Measurements from ENCODE around the gene COLEC11.

DNA sequence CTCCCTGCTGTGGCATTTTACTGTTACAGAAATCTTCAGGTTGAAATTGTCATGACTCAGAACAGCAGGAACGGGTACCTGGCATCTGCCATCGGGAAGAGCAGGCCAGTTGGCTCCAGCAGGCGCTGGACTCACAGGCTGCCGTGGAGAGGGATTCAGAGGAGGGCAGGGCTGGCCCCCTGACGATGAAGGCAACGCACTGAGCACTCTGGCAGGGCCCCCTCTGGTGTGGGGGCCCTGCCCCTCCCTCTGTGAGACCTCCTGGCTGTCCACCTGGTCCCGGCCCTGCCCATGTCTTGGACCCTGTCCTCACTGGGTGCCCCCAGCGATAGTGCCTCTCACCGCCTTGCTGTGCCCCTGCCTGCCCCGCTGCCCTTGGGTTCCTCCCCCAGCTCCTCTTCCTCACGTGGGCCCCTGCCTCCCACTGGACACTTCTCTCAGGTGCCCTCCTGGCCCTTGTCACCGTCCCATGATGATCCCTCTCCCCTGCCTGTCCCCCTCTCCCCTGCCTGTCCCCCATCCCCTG is 39.7 kb downstream of the COLEC11 start:
- TF ChIP-seq, protein P1, sequence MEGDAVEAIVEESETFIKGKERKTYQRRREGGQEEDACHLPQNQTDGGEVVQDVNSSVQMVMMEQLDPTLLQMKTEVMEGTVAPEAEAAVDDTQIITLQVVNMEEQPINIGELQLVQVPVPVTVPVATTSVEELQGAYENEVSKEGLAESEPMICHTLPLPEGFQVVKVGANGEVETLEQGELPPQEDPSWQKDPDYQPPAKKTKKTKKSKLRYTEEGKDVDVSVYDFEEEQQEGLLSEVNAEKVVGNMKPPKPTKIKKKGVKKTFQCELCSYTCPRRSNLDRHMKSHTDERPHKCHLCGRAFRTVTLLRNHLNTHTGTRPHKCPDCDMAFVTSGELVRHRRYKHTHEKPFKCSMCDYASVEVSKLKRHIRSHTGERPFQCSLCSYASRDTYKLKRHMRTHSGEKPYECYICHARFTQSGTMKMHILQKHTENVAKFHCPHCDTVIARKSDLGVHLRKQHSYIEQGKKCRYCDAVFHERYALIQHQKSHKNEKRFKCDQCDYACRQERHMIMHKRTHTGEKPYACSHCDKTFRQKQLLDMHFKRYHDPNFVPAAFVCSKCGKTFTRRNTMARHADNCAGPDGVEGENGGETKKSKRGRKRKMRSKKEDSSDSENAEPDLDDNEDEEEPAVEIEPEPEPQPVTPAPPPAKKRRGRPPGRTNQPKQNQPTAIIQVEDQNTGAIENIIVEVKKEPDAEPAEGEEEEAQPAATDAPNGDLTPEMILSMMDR (IDR thresholded peaks at IDR 0.05 in 8 of 11, conservative IDR thresholded peaks at IDR 0.05 in 3 of 11): no peak
- TF ChIP-seq POLR2A (IDR thresholded peaks at IDR 0.05): no peak

Data from spleen (tissue), 7 donors.